Activated T-helper 2 cell treated with anti-CD3 and anti-CD28 coated beads, Interferon-gamma antibody, Interleukin-2, Interleukin-4, amounts not matched to agents 10 μg/mL and 5 μg/mL and 100 μg/mL, durations not matched to agents 14 hours and 24 hours and 36 hours (primary cell): ENCODE results near the gene BMP3. TPM values are rescaled to one million over a fixed set of nuclear protein-coding genes. Genes with fewer than 3 reads are reported as not detected.

ENCODE experiments used
- DNase-seq: peaks from one replicate; pipeline ENCODE4 v3.0.0; 2021; ENCODE audit warnings: low spot score
- H3K27ac Mint-ChIP-seq: one replicate; pipeline ENCODE4 v1.8.0; 2021; ENCODE audit warnings: mixed read lengths
- H3K27me3 Mint-ChIP-seq: one replicate; pipeline ENCODE4 v1.8.0; 2021; ENCODE audit warnings: low read depth, mixed read lengths
- H3K36me3 Mint-ChIP-seq: one replicate; pipeline ENCODE4 v1.8.0; 2021; ENCODE audit warnings: low read depth, mixed read lengths
- H3K4me1 Mint-ChIP-seq: one replicate; pipeline ENCODE4 v1.8.0; 2021; ENCODE audit warnings: low read depth, mixed read lengths
- H3K4me3 Mint-ChIP-seq: one replicate; pipeline ENCODE4 v1.8.0; 2021; ENCODE audit warnings: low read depth, mild to moderate bottlenecking, moderate library complexity, mixed read lengths
- H3K9me3 Mint-ChIP-seq: one replicate; pipeline ENCODE4 v1.8.0; 2021; ENCODE audit warnings: mixed read lengths
- intact Hi-C: fragments of 100-400 bp; cut with micrococcal nuclease; formaldehyde crosslinking; loops from one replicate; pipeline ENCODE4 v1.15.1; 2023
- total RNA-seq: library from RNA; stranded (reverse); gene quantifications from 2 replicates; pipeline ENCODE4 v1.2.3, GENCODE V29; 2022

Gene BMP3
- total RNA-seq, 1 donor from 2014 or later: not detected

GRCh38 chr4:81030981-81031791 is 678 bp downstream of the BMP3 start:
- no peak for DNase-seq
- no peak overlapping the region for H3K27ac Mint-ChIP-seq
- H3K36me3 Mint-ChIP-seq: no peaks in the 10 kb centered on the region
- H3K4me3 Mint-ChIP-seq: no peak overlapping the region
- no peaks in the 10 kb centered on the region for H3K9me3 Mint-ChIP-seq
- intact Hi-C loops: loop anchor here (10.0 kb wide), 1 partner anchor 766 kb away; the partner anchor contains the start of gene FGF5
- H3K27me3 Mint-ChIP-seq: peaks cover 56% of the 10 kb centered on the region
- H3K4me1 Mint-ChIP-seq: peaks cover 1% of the 10 kb centered on the region

GRCh38 chr4:81031796-81032551 is 1.5 kb downstream of the BMP3 start:
- Mint-ChIP-seq H3K27ac (no peak overlapping the region), H3K27me3 (peaks cover 58% of the 10 kb centered on the region), H3K36me3 (no peaks in the 10 kb centered on the region), H3K4me1 (peaks cover 1% of the 10 kb centered on the region), H3K4me3 (no peak overlapping the region), H3K9me3 (no peaks in the 10 kb centered on the region)
- DNase-seq: no peak
- intact Hi-C loops: loop anchor here (10.0 kb wide), 1 partner anchor 767 kb away; the partner anchor contains the start of gene FGF5

GRCh38 chr4:81032771-81033684 is 2.5 kb downstream of the BMP3 start:
- Mint-ChIP-seq H3K9me3 (no peaks in the 10 kb centered on the region), H3K36me3 (no peaks in the 10 kb centered on the region), H3K4me3 (no peak overlapping the region), H3K27ac (no peak overlapping the region), H3K27me3 (peaks cover 56% of the 10 kb centered on the region), H3K4me1 (peaks cover 1% of the 10 kb centered on the region)
- intact Hi-C loops: loop anchor here (10.0 kb wide), 1 partner anchor 768 kb away; the partner anchor contains the start of gene FGF5
- DNase-seq: no peak

- no peak for DNase-seq
- H3K9me3 Mint-ChIP-seq: no peaks in the 10 kb centered on the region
- intact Hi-C loops: loop anchor here (10.0 kb wide), 1 partner anchor 774 kb away; the partner anchor contains the start of gene FGF5
- no peaks in the 10 kb centered on the region for H3K4me1 Mint-ChIP-seq
- no peak overlapping the region for H3K4me3 Mint-ChIP-seq
- H3K27ac Mint-ChIP-seq: no peak overlapping the region
- no peaks in the 10 kb centered on the region for H3K36me3 Mint-ChIP-seq
- peaks cover 18% of the 10 kb centered on the region for H3K27me3 Mint-ChIP-seq
Measured at GRCh38 chr4:81038636-81039350, 8.3 kb downstream of the BMP3 start.

- intact Hi-C loops: loop anchor here (10.0 kb wide), 1 partner anchor 775 kb away; the partner anchor contains the start of gene FGF5
- H3K4me1 Mint-ChIP-seq: no peaks in the 10 kb centered on the region
- peaks cover 11% of the 10 kb centered on the region for H3K27me3 Mint-ChIP-seq
- no peaks in the 10 kb centered on the region for H3K9me3 Mint-ChIP-seq
- no peak overlapping the region for H3K27ac Mint-ChIP-seq
- H3K4me3 Mint-ChIP-seq: no peak overlapping the region
- no peak for DNase-seq
- H3K36me3 Mint-ChIP-seq: no peaks in the 10 kb centered on the region
Measured at GRCh38 chr4:81039351-81039972, 9.0 kb downstream of the BMP3 start.

- no peak overlapping the region for H3K4me3 Mint-ChIP-seq
- no peaks in the 10 kb centered on the region for H3K4me1 Mint-ChIP-seq
- DNase-seq: no peak
- no peaks in the 10 kb centered on the region for H3K36me3 Mint-ChIP-seq
- H3K27me3 Mint-ChIP-seq: peaks cover 14% of the 10 kb centered on the region
- intact Hi-C loops: loop anchor here (5.0 kb wide), 1 partner anchor 673 kb away; no protein-coding TSS in a partner anchor
- H3K27ac Mint-ChIP-seq: no peak overlapping the region
- H3K9me3 Mint-ChIP-seq: no peaks in the 10 kb centered on the region
Measured at GRCh38 chr4:81040012-81040659, 9.6 kb downstream of the BMP3 start.

GRCh38 chr4:81042578-81043365 is 12.3 kb downstream of the BMP3 start:
- Mint-ChIP-seq H3K4me3 (no peak overlapping the region), H3K27me3 (peaks cover 11% of the 10 kb centered on the region), H3K9me3 (no peaks in the 10 kb centered on the region), H3K27ac (no peak overlapping the region), H3K36me3 (no peaks in the 10 kb centered on the region), H3K4me1 (no peaks in the 10 kb centered on the region)
- intact Hi-C loops: loop anchor here (5.0 kb wide), 1 partner anchor 675 kb away; no protein-coding TSS in a partner anchor
- DNase-seq: no peak

- H3K27me3 Mint-ChIP-seq: peaks cover 11% of the 10 kb centered on the region
- H3K36me3 Mint-ChIP-seq: no peaks in the 10 kb centered on the region
- H3K4me1 Mint-ChIP-seq: no peaks in the 10 kb centered on the region
- H3K4me3 Mint-ChIP-seq: no peak overlapping the region
- H3K9me3 Mint-ChIP-seq: no peaks in the 10 kb centered on the region
- intact Hi-C loops: no loop called here
- no peak for DNase-seq
- no peak overlapping the region for H3K27ac Mint-ChIP-seq
Measured at GRCh38 chr4:81049330-81049729, 18.8 kb downstream of the BMP3 start.

GRCh38 chr4:81049907-81050306 is 19.4 kb downstream of the BMP3 start:
- Mint-ChIP-seq H3K36me3 (no peaks in the 10 kb centered on the region), H3K4me3 (no peak overlapping the region), H3K4me1 (no peaks in the 10 kb centered on the region), H3K27me3 (peaks cover 9% of the 10 kb centered on the region), H3K27ac (no peak overlapping the region), H3K9me3 (no peaks in the 10 kb centered on the region)
- intact Hi-C loops: no loop called here
- DNase-seq: no peak

- DNase-seq: no peak
- intact Hi-C loops: no loop called here
Measured at GRCh38 chr4:81052119-81053068, 21.9 kb downstream of the BMP3 start.

More at GRCh38 chr4:81052119-81053068, 21.9 kb downstream of the BMP3 start:
- no peaks in the 10 kb centered on the region for H3K9me3 Mint-ChIP-seq
- no peaks in the 10 kb centered on the region for H3K36me3 Mint-ChIP-seq
- no peak overlapping the region for H3K27ac Mint-ChIP-seq
- H3K27me3 Mint-ChIP-seq: peaks cover 11% of the 10 kb centered on the region
- no peak overlapping the region for H3K4me3 Mint-ChIP-seq
- H3K4me1 Mint-ChIP-seq: no peaks in the 10 kb centered on the region
